Neural progenitor cell (in vitro differentiated cells): ENCODE results near the gene PON2.

Experiments used
- CTCF ChIP-seq: fragments of 200-600 bp; sonication (generic); IDR thresholded peaks from 2 replicates; pipeline ENCODE4 v1.5.1; 2017; ENCODE audit warnings: antibody characterized with exemption, mild to moderate bottlenecking
- EZH2 ChIP-seq: fragments of 200-600 bp; sonication (generic); IDR thresholded peaks from 2 replicates; pipeline ENCODE4 v1.6.1; 2017; ENCODE audit warnings: antibody characterized with exemption, mild to moderate bottlenecking, moderate library complexity
- EZH2phosphoT487 ChIP-seq: fragments of 200-600 bp; sonication (generic); IDR thresholded peaks from 2 replicates; pipeline ENCODE4 v1.6.1; 2017; ENCODE audit warnings: antibody characterized with exemption

GRCh38 chr7:95432606-95433005 lies 2.2 kb downstream of the PON2 start:
- no peak for TF ChIP-seq CTCF
- no peak for TF ChIP-seq EZH2phosphoT487
- TF ChIP-seq EZH2: no peak
